GM21737 (cell line): ENCODE data around the gene BICDL1.

ENCODE experiments used
- ATAC-seq: cut with Tn5 transposase; IDR thresholded peaks from one replicate; pipeline ENCODE4 v1.9.1; 2021; ENCODE audit warnings: mild to moderate bottlenecking, moderate library complexity; ENCODE audit not compliant: unreplicated experiment

BICDL1 gene

GRCh38 chr12:120078868-120079267 is 89.8 kb downstream of the BICDL1 start:
- no peak for ATAC-seq

GRCh38 chr12:120079411-120080400 is 90.7 kb downstream of the BICDL1 start:
- no peak for ATAC-seq

GRCh38 chr12:120081641-120082040 is 92.6 kb downstream of the BICDL1 start:
- ATAC-seq: no peak

GRCh38 chr12:120085920-120086645 is 97.0 kb downstream of the BICDL1 start:
- ATAC-seq: no peak

GRCh38 chr12:120086801-120087621 is 98.0 kb downstream of the BICDL1 start:
- ATAC-seq: peak; percentile 97

GRCh38 chr12:120089105-120089504 is 100.1 kb downstream of the BICDL1 start:
- ATAC-seq: no peak

GRCh38 chr12:120089796-120090195 is 100.8 kb downstream of the BICDL1 start:
- ATAC-seq: no peak

GRCh38 chr12:120090206-120090605 is 101.2 kb downstream of the BICDL1 start:
- ATAC-seq: no peak

- no peak for ATAC-seq
Observed at GRCh38 chr12:120090626-120091295, 101.7 kb downstream of the BICDL1 start.

GRCh38 chr12:120091371-120092090 is 102.5 kb downstream of the BICDL1 start:
- no peak for ATAC-seq

GRCh38 chr12:120092551-120093335 is 103.7 kb downstream of the BICDL1 start:
- ATAC-seq: no peak

GRCh38 chr12:120093336-120093591 is 104.2 kb downstream of the BICDL1 start:
- no peak for ATAC-seq

GRCh38 chr12:120093592-120094355 is 104.7 kb downstream of the BICDL1 start:
- ATAC-seq: no peak

- no peak for ATAC-seq
Observed at GRCh38 chr12:120094485-120094884, 105.4 kb downstream of the BICDL1 start.

GRCh38 chr12:120095331-120095730 is 106.3 kb downstream of the BICDL1 start:
- ATAC-seq: no peak

GRCh38 chr12:120095736-120096135 is 106.7 kb downstream of the BICDL1 start:
- ATAC-seq: no peak

GRCh38 chr12:120096671-120097202 is 107.7 kb downstream of the BICDL1 start:
- no peak for ATAC-seq

- no peak for ATAC-seq
Observed at GRCh38 chr12:120098756-120099470, 109.9 kb downstream of the BICDL1 start.
